ENCODE data around the gene XRCC5. TPM values are rescaled to one million over a fixed set of nuclear protein-coding genes. Genes with fewer than 3 reads are reported as not detected.
A peak's percentile ranks its signal among the peaks of the same experiment; 100 is the strongest.

XRCC5 gene
- total RNA-seq, 4 donors from 2014 or later: 107 to 132 (median 116) TPM

GRCh38 chr2:216243026-216243425, 133.9 kb downstream of the XRCC5 start:
- TF ChIP-seq CTCF (IDR thresholded peaks at IDR 0.05): no peak
- TF ChIP-seq POLR2A (IDR thresholded peaks at IDR 0.05): no peak
- DNase-seq (ENCODE audit: low spot score in 2 of 2): peak in 1 of 2 donors; percentile 28
- WGBS, 2 donors: 91 to 96% methylated on average over 3 of the region's 3 CpGs
- H3K4me3 ChIP-seq (ENCODE audit: low read depth, poor library complexity, severe bottlenecking): no peak overlapping the region
- intact Hi-C loops (cut with DNase I; ENCODE audit: low total_unique reads): no loop called here

- TF ChIP-seq CTCF (IDR thresholded peaks at IDR 0.05) (no peak), POLR2A (IDR thresholded peaks at IDR 0.05) (no peak)
- DNase-seq (ENCODE audit: low spot score in 2 of 2): peak in 1 of 2 donors; percentile 20
- no peak overlapping the region for H3K4me3 ChIP-seq (ENCODE audit: low read depth, poor library complexity, severe bottlenecking)
- WGBS, 2 donors: 78 to 95% methylated on average over 6 of the region's 6 CpGs
- intact Hi-C loops (cut with DNase I; ENCODE audit: low total_unique reads): no loop called here
These were observed 136.3 kb downstream of the XRCC5 start for GRCh38 chr2:216245391-216245975.

- H3K4me3 ChIP-seq (ENCODE audit: low read depth, poor library complexity, severe bottlenecking): no peak overlapping the region
- intact Hi-C loops (cut with DNase I; ENCODE audit: low total_unique reads): no loop called here
- no peak for DNase-seq (ENCODE audit: low spot score in 2 of 2)
- WGBS, 2 donors: 74 to 77% methylated on average over 3 of the region's 3 CpGs
- TF ChIP-seq CTCF (IDR thresholded peaks at IDR 0.05) (no peak), POLR2A (IDR thresholded peaks at IDR 0.05) (no peak)
These were observed 137.6 kb downstream of the XRCC5 start for GRCh38 chr2:216246766-216247165.

Other genes with a start within 250 kb of the XRCC5 start
- gene MREG, start 95.8 kb upstream of the XRCC5 start, total RNA-seq: 10 to 100 TPM; 31.7 to 41.0 (median 35.5) TPM
- gene PECR, start 27.5 kb upstream of the XRCC5 start, total RNA-seq: 10 to 100 TPM in 2 of 4 donors, 1 to 10 TPM in 2; 4.8 to 14.6 (median 9.2) TPM
- gene TMEM169, start 27.4 kb upstream of the XRCC5 start, total RNA-seq: under 1 TPM; 0.04 to 0.88 (median 0.36) TPM